Measurements from ENCODE around the gene TBC1D1.

Gene TBC1D1

DNA sequence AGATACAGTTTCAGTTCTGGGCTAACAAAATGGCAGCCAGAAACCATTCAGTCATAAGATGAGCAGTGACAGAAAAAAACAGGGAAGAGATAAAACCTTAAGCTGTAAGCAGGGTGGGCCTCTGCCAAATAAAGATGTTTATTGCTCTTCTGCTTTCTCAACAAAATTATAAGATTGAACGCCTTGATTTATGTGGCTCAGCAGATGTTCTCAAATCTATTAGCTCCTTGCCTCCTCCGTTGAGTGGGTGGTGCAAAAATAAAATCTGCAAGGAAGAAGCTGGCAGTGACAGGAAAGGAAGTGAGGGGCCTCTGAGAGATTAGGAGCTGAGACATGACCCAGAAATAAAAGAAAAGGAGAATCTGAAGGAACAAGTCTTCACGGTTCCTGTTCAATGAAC, 275.9 kb downstream of the TBC1D1 start:
- no peak overlapping the region for H3K4me3 ChIP-seq (ENCODE audit: low read depth, low read length)
- TF ChIP-seq CTCF (IDR thresholded peaks at IDR 0.05; ENCODE audit: low read depth, low read length) = no peak

- TF ChIP-seq CTCF (IDR thresholded peaks at IDR 0.05; ENCODE audit: low read depth, low read length) = no peak
Measured at GRCh38 chr4:38167973-38168372, 277.1 kb downstream of the TBC1D1 start.

DNA sequence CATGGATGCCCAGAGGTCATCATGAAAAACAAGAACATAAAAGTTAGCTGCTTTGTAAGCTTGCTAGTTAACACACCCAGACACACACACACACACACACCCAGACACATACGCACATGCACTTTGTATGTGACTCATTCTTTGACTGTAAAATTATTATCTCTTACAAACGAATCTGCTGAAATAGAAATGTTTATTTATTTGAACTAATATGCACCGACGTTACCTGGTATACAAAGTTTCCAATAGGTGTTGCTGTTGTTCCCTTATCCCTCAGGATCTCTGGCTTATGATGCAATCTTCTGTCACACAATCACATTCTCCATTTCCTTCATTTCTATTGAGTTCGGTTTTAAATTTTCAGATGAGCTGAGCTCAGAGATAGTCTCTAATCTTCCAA, 278.6 kb downstream of the TBC1D1 start:
- TF ChIP-seq CTCF (IDR thresholded peaks at IDR 0.05; ENCODE audit: low read depth, low read length) = no peak

More at GRCh38 chr4:38167973-38168372, 277.1 kb downstream of the TBC1D1 start:
- H3K4me3 ChIP-seq (ENCODE audit: low read depth, low read length) = no peak overlapping the region

GRCh38 chr4:38170338-38171169, 279.7 kb downstream of the TBC1D1 start:
- TF ChIP-seq CTCF (IDR thresholded peaks at IDR 0.05; ENCODE audit: low read depth, low read length) = no peak
- no peak overlapping the region for H3K4me3 ChIP-seq (ENCODE audit: low read depth, low read length)

More for the DNA sequence above, 278.6 kb downstream of the TBC1D1 start:
- H3K4me3 ChIP-seq (ENCODE audit: low read depth, low read length) = no peak overlapping the region

DNA sequence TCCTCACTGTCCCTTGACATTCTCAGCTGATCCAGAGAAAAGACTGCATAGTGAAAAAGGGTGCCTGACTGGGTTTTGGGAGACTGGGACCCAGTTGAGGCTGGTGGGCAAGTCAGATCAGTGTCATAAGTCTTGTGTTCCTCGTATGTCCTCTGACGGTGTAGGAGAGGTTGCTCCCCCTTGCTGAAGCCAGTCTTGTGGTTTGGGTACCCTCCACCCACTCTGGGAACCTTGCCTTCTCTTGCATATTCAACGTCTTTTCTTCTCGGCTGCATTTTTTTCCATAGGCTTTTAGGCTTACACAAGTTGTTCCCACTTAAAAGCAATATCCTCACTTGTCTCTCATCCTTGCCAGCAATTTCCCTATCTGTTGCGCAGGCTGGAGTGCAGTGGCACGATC, 281.2 kb downstream of the TBC1D1 start:
- TF ChIP-seq CTCF (IDR thresholded peaks at IDR 0.05; ENCODE audit: low read depth, low read length) = no peak
- no peak overlapping the region for H3K4me3 ChIP-seq (ENCODE audit: low read depth, low read length)

- no peak for TF ChIP-seq CTCF (IDR thresholded peaks at IDR 0.05; ENCODE audit: low read depth, low read length)
- H3K4me3 ChIP-seq (ENCODE audit: low read depth, low read length) = no peak overlapping the region
Measured at GRCh38 chr4:38173935-38174518, 283.1 kb downstream of the TBC1D1 start.

DNA sequence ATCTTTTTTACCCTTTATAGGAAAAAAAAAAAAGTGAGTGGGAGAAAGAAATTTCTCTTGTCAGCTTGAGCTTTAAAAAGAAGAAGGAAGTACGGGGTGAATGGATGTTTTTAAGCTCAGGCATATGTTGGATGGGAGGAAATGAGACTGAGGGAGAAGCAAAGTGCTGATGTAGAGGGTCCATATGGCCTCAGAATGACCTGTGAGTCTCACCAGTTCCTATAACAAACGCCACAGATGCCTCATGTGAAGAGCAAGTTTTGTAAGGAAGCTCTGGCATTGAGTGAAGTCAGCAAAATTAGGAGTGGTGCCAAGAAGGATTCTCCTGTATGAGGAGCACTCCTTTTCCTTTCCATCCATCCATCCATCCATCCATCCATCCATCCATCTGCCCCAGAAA, 283.9 kb downstream of the TBC1D1 start:
- no peak for TF ChIP-seq CTCF (IDR thresholded peaks at IDR 0.05; ENCODE audit: low read depth, low read length)
- no peak overlapping the region for H3K4me3 ChIP-seq (ENCODE audit: low read depth, low read length)

All from WI38 (cell line).